SH-SY5Y (cell line): ENCODE data around the gene CARD10.

ENCODE experiments used
- GATA2 ChIP-seq: IDR thresholded peaks from 2 replicates; pipeline ENCODE4 v1.6.1; 2011; ENCODE audit warnings: mild to moderate bottlenecking, low read depth, low read length
- GATA3 ChIP-seq: IDR thresholded peaks from 2 replicates; pipeline ENCODE4 v1.6.1; 2011; ENCODE audit warnings: low read depth, mild to moderate bottlenecking, low read length, moderate library complexity

The CARD10 gene

DNA sequence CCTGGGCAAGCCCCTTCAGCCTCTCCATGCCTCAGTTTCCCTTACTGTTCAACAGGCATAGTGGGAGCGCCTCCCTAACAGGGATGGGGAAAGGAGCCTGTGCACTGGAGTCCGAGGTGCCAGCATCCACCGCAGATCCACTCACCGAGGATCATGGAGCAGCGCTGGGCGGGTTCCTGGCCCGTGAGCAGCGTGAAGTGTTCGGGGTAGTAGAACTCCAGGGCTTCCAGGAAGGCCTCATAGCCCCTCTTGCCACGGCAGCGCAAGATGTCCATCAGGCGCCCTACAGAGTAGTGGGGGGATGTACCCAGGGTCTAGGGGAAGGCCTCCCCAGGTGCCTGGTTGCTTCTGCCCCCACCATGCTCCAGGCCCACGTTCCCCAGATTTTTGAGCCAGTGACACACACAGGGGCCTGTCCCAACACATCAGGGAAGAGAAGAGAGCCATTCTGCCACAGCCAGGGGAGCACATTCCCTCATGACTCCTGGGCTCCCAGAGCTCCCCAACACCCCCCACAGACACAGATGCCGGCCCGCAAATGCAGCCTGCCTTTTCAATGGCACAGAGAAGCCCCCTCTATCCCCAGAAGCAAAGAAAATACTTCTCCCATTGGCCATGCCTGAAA lies 1.3 kb downstream of the CARD10 start:
- TF ChIP-seq GATA2 (no peak), GATA3 (no peak)

DNA sequence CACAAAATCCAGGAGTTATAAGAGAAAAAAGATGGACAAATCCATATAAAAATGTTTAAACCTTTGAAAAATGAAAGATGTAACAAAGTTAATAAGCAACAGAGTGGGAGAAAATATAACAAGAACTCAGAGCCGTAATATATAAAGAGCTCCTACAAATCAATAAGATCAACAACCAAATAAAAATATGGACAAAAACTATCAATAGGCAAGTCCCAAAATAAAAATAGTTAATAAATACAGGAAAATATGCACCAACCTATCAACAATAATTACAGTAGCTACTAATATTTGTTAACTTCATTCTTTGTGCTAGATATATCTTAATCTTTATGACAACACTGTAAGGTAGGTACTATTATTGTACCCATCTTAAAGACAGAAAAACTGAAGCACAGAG lies 2.8 kb downstream of the CARD10 start:
- TF ChIP-seq GATA2, result no peak
- TF ChIP-seq GATA3, result no peak

DNA sequence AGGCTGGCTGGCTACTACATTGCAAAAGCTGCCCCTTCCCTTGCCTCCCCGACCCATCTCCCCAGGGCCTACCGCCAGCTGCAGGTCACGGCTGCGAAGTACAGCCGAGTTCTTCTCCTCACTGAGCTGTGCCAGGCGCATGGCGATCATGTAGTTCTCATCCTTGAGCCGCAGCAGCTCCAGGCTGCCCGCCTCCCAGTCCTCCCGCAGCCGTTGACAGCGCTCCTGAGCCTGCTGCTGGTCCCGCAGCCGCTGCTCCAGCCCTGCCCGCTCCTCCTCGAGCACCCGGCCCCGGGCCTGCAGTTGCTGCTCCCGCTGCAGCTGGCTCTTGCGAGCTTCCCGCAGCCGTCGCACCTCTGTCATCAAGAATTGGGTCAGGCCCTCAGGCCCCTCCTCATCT lies 3.3 kb downstream of the CARD10 start:
- TF ChIP-seq GATA3, result no peak

DNA sequence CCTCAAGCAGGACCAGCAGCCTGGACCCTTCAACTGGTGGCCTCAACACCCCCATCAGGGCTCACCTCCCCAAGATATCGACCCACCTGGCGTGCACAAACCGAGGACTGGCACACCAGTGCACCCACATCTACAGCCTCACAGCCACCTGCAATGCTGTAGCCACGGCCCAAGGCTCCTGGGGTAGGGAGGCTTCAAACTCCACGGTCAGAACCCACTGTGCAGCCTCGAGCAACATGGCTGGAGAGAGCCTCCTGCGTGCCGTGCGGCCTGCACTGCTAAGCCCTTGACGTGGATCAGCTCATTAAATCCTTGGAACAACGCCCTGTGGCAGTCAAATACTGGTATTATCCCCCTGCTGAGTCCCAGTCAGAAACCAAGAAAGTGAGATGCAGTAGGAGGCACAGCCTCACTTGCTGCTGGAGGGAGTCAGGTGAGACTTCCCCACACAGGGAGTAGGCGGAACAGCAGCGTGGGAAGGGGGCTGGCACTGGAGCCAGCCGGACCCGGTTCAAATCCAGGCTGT lies 4.6 kb downstream of the CARD10 start:
- TF ChIP-seq GATA3, result no peak
- no peak for TF ChIP-seq GATA2

DNA sequence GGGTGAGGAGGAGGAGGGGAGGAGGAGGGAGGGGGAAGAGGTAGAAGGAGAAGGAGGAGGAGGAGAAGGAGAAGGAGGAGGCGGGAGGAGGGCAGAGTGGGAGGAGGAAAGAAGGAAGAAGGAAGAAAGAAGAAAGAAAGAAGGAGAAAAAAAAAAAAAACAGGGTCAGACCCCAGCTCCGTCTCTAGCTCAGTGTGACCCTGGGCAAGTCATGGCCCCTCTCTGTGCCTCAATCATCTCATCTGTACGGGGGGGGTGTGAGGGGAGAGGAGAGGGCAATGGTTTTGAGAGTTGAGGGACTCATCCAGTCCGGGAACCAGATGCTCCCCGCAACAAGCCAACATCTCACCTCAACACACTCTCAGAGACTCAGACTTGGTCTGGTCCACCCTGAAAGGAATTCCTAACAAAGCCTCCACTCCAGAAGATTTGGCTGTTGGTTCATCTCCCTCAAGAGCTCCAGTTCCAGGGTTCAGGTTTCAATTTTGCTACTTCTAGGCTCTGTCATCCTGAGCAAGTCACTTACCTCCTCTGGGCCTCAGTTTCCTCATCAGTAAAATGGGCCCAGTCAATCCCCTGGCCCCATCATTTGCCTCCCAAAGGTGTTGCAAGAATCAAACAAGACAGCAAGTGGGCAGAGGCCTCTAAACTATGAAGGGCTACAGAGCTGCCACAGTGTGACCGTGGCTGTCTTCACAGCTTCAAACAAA lies 7.7 kb downstream of the CARD10 start:
- TF ChIP-seq GATA3 (no peak), GATA2 (no peak)

DNA sequence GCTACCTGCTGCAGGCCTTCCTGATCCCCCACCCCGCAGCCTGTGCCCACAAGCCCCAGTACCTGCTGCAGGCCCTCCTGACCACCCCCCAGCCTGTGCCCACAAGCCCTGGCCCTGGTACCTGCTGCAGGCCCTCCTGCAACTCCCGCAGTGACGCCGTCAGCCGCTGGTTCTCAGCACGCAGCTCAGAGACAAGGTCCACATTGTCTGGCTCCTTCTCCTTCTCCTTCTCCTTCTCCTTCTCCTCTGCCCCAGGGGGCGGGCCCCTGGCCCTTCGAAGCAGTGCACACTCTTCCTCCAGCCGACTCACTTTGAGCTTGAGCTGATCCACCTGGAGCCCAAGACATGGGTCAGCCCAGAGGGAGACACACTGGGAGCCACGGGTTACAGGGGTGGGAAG lies 9.1 kb downstream of the CARD10 start:
- TF ChIP-seq GATA2 (no peak), GATA3 (no peak)

DNA sequence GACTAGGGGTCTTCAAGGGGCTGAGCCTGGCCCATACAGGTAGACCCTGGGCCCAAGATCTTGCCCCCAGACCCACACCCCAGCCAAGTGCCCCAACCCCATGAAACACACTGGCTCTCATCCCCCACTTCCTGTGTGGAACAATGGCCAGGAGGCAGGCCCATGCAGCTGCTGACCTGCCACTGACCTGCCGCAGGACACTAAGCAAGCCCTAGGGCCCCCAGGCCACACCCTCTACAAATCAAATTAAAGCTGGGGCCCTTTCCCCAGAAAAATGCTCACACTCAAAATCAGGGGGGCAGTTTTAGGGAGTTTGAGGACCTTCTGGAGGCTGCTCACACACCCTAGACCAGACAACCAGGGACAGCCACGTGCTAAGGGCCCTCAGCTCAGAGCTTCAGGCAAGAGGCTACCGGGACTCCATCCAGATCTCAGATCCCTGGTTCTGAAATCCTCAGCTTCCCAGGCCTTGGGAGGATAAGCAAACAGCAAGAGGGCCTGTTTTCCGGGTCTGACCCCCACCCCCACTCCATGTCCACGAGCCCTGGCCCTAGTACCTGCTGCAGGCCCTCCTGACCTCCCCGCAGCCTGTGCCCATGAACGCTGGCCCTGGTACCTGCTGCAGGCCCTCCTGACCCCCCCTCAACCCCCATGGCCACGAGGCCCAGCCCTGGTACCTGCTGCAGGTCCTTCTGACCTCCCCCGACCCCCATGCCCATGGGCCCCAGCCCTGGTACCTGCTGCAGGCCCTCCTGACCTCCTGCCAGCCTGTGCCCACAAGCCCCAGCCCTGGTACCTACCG lies 10.0 kb downstream of the CARD10 start:
- TF ChIP-seq GATA2, result no peak
- TF ChIP-seq GATA3, result no peak

DNA sequence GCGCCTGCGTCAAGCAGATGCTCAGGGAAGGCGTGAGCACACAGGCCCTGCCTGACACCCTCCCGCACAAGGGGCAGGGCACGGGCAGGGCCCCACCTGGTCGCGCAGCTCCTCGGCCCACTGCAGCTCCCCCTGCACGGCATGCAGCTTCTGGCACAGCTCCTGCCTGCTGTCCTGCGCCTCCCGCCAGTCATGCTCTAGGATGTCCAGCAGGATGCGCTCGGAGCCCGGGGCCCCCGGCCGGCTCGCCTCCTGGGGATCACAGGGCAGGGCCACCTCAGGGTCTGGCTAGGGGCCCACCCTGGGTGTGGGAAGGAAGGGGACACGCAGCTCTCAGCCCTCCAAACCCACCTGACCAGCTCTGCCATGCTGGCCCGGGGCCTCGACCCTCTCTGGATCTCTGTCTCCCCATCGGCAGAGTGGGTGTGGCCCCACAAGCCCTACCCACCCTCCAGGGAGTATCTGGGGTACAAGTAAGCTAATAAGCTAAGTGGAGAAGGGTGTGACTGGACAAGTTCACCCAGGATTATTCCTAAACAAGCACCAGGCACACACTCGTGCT lies 10.7 kb downstream of the CARD10 start:
- TF ChIP-seq GATA2, result no peak
- TF ChIP-seq GATA3, result no peak

DNA sequence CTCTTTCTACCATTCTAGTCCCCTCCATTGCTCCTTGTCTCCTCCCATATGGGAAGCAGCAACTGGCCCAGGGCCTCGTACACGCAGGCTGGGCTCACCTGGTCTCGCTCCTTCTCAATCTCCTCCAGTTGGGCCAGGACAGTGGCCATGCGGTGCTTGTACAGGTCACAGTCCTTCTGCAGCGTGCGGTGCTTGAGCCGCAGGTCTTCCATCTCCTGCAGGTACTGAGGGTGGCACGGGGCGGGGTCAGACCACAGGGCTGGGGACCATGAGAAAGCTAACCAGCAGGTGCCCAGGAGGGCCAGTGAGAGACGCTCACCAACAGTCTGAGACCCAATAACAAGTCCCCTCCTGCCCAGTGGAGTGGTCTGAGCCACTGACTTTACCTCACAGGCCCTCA lies 11.5 kb downstream of the CARD10 start:
- no peak for TF ChIP-seq GATA2

DNA sequence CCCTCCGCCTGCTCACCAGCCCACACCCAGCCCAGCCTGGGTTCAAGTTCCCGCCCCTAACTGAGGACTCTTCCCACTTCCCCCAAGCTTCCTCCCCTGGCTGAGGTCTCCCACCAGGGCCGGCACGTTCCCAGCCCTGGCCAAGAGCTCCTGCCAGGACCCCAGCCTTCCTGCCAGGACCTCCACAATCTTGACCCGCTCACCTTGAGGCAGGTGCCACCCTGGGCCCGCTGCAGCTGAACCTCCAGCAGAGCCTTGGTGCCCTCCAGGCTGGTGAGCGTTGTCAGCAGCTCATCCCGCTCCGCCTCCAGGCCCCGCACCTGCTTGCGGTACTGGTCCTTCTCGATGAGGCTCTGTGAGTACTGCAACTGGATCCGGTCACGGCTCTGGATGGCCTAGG lies 13.2 kb downstream of the CARD10 start:
- TF ChIP-seq GATA3 (no peak), GATA2 (no peak)

DNA sequence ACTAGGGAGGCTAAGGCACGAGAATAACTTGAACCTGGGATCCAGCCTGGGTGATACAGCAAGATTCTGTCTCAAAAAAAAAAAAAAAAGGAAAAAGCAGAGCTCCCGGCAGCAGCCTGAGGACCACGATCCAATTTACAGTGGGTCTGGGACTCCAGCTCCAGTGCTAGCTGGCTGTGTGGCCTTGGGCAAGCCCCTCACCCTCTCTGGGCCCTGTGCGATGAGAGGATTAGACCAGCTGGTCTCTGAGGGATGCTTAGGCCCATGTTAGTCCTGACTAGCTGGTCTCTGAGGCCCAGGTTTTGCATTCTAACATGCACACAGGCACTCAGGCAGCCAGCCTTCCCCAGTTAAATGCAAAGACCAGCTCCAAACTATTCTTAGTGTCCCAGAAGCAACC lies 13.7 kb downstream of the CARD10 start:
- no peak for TF ChIP-seq GATA3
- no peak for TF ChIP-seq GATA2

DNA sequence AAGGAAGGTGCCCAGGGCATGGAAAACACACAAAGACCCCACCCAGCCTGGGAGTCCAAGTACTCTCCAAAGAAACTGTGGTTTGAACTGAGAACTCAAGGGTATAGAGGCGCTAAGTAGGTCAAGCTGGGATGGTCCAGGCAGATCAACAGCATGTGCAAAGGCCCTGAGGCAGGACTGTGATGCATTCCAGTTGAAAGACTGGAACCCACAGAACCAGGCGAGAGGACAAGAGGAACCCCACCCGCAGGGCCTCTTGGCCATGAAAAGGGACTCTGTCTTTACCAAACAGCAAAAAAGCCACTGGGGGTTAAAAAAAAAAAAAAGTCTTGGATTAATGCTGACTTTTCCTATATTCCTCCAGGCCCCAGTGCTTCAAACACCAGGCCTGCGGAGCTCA lies 14.3 kb downstream of the CARD10 start:
- TF ChIP-seq GATA3 (no peak), GATA2 (no peak)

DNA sequence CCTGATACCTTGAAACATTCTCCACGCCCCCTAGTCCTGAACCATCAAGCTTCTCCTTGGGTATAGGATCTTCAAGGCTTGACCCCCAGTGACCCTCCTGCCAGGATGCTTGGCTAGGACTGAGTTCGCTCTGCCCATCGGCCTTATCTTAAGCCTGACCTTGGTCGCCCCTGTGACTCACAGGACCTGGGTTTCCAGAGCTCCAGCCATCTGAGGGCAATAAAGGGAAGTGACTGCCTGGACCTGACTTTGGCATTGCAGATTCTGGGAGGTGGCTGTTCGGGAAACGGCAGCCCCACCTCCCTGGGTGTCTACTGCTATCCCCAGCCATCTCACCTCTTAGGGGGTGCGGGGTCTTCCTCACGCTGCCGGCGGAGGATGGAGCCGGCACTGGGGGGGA lies 15.4 kb downstream of the CARD10 start:
- no peak for TF ChIP-seq GATA3

DNA sequence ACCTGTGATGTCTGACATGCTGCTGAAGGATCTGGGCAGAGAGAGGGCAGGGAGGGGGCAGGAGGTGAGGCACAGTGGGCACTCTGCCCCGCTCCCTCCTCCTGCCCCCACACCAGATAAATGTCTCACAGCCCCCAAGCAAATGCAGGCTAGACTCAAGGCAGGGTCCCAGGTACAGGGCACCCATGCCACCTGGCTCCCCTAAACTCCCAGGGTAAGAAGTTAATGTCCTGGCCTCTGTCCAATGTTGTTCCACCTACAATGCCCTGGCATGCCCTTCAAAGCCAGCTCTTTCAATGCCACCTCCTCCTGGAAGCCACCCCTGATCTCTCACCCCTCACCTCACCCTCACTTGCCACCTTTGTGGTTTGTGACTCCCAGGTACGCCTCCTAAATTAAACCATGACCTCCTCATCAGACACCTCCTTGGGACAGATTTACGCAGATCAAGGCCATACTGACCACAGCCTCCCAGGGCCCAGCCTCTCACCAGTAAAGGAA lies 16.0 kb downstream of the CARD10 start:
- no peak for TF ChIP-seq GATA2
- no peak for TF ChIP-seq GATA3
